HG03460 (cell line): Measurements from ENCODE around the gene PRDM16.

Experiments used
- ATAC-seq: cut with Tn5 transposase; IDR thresholded peaks from one replicate; pipeline ENCODE4 v1.9.1; 2021; ENCODE audit not compliant: unreplicated experiment

Gene PRDM16

DNA sequence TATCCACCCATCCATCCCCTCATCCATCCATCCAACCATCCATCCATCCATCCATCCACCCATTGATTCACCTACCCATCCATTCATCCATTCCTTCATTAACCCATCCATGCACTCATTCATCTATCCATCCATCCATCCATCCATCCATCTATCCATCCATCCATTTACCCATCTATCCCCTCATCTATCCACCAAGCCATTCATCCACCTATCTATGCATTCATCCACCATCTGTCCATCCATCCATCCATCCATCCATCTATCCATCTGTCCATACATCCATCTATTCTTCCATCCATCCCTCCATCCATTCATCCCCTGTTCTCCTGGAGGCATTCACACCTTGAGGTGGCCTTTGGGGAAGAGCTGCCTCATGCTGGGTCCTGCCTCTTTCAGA, 107.0 kb downstream of the PRDM16 start:
- ATAC-seq: no peak

DNA sequence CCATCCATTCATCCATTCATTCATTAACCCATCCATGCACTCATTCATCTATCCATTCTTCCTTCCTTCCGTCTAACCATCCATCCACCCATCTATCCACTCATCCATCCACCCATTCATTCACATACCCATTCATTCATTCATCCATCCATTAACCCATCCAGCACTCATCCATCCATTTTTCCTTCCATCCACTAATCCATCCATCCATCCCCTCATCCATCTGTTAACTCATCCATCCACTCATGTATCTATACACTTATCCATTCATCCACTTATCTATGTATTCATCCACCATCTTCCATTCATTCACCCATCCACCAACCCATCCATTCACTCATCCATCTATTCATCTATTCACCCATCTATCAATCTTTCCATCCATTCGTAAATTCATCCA, 107.8 kb downstream of the PRDM16 start:
- ATAC-seq: no peak

DNA sequence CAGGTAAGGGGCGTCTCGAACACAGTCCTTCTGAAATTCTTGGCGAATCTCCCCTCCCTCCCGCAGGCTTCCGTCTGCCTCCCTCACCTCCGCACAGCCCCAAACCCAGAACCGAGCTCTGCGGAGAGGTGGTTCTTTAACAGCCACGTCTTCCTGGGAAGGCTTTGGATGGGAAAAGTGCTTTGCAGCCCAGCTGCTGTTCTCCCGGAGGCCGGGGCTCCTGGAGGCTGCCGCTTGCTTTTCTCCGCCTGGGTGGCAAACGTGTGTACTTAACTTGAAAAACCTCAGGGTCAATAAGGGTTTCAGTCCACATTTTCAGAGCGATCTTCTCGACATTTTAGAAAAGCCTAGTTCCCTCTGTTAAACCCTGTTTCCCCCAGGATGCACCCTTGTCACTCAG, 109.3 kb downstream of the PRDM16 start:
- ATAC-seq: no peak

DNA sequence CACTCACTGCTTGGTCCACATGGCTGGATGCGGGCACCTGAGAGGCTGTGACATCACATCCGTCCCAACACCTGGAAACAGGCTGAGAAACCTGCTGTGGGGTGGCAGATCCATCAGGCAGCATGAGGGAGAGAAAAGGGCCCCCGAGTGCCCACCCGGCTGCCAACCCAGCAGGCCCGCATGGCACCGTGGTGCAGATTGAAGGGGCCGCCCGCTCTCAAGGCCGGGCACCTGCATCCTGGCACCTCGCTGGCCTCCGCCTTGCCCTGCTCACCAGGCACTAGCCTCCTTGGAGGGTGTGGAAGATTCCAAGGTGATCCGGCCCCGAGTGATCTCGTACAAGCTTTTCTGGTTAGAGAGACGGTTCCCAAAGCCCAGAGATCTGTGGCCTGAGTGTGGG, 110.5 kb downstream of the PRDM16 start:
- ATAC-seq: no peak

DNA sequence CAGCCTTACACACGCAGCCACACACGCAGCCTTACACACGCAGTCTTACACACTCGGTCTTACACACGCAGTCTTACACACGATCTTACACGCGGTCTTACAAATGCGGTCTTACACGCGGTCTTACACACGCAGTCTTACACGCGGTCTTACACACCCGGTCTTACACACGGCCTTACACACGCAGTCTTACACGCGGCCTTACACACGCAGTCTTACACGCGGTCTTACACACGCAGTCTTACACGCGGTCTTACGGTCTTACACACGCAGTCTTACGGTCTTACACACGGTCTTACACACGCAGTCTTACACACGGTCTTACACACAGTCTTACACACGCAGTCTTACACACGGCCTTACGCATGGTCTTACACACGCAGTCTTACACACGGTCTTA, 111.9 kb downstream of the PRDM16 start:
- no peak for ATAC-seq

DNA sequence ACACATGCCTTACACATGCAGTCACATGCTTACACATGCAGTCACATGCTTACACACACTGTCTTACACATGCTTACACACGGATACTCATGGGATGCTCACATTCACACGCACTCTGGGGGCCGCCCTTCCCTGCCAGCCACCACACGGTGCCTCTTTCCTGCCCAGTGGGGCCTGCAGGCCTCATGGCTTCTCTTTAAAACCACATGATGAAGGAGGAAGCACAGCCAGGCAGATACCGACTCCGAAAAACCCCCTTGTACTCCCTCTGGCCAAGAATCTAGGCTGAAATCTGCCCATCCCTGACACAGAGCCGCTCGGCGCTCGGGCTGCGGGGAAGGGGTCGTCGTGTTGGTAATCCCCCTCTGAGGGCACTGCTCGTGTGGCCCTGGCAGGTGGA, 113.0 kb downstream of the PRDM16 start:
- ATAC-seq: no peak

DNA sequence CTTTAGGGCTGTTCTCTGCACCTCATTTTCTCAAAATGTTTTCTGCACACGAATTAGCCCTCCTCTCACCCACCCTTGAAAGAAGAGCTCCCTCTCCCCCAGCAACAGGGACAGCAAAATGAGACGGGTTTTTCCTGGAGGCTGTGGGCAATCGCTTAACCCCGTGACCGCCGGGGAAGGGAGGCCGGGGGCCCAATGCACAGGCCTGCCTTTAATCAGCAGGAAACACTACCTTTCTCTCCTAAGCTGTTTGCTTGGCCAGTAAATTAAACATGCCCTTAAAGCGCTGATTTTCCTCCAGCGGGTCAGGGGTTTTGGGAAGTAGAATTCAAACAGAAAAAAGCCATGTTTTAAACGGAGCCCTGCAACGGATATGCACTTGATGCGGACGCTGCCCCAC, 114.4 kb downstream of the PRDM16 start:
- ATAC-seq: no peak

DNA sequence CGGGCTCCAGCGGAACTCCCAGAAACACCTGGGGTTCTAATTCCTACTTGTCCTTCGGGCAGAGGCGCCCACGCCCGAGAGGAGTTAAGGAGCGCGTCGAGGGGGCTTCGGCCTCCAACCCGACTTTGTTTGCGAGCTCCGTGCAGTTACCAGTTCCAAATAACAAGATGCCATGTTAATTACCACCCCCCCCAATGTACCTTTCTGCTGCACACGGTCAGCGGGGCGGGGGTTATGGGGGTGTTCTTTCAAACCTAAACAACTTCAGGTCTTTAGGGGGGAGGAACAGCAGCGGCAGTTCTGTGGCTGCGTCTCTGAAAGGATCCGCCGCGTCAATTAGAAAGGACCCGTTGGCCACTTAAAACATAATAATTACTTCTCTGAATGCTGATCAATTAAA, 114.8 kb downstream of the PRDM16 start:
- no peak for ATAC-seq

DNA sequence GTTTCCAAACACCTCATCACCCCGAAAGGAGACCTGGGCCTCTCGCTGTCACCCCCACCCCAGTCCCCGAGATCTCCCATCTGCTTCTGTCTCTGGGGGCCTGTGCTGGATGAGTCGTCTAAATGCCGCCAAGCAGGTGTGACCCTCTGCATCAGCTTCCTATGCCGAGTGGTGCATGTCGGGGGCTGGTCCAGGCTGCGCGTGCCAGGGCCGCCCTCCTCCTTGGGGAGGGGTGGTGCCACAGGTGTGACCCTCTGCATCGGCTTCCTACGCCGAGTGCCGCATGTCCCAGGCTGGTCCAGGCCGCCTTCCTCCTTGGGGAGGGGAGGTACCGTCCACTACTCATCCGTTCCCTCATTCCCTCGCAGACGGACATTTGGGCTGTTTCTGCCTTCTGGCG, 115.7 kb downstream of the PRDM16 start:
- ATAC-seq: no peak

DNA sequence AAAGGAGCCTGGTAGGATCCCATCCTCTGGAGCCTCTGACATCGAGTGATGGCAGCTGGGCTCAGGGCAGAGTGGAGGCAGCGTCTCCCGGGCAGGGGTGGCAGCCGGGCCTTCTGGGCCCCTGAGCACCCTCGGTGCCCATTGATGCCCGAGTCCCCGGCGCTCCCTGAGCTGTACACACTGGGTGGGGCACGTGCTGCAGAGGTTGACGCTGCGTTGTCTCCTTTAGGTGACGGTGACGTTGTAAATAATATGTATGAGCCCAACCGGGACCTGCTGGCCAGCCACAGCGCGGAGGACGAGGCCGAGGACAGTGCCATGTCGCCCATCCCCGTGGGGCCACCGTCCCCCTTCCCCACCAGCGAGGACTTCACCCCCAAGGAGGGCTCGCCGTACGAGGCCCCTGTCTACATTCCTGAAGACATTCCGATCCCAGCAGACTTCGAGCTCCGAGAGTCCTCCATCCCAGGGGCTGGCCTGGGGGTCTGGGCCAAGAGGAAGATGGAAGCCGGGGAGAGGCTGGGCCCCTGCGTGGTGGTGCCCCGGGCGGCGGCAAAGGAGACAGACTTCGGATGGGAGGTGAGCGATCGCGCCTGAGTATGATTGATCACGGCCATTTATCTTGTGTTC, 117.0 kb downstream of the PRDM16 start:
- no peak for ATAC-seq

DNA sequence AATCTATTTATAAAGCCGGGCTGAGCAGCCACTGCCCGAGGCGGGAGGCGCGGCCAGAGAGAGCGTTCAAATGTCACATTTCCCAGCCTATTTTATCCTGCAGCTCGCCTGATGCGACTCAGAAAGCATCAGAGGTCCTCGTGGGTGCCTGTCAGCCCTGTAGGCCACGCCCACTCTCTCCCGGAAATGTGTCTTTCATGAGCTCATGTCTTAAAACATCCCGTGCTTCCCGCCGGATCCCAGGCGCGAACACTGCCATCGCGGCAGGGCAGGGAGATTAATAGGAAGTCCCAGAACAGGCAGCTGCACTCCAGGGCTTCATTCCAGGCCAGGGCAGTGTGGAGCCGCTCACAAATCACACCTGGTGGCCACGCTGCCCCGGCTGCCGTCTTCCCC, 117.5 kb downstream of the PRDM16 start:
- ATAC-seq: no peak

DNA sequence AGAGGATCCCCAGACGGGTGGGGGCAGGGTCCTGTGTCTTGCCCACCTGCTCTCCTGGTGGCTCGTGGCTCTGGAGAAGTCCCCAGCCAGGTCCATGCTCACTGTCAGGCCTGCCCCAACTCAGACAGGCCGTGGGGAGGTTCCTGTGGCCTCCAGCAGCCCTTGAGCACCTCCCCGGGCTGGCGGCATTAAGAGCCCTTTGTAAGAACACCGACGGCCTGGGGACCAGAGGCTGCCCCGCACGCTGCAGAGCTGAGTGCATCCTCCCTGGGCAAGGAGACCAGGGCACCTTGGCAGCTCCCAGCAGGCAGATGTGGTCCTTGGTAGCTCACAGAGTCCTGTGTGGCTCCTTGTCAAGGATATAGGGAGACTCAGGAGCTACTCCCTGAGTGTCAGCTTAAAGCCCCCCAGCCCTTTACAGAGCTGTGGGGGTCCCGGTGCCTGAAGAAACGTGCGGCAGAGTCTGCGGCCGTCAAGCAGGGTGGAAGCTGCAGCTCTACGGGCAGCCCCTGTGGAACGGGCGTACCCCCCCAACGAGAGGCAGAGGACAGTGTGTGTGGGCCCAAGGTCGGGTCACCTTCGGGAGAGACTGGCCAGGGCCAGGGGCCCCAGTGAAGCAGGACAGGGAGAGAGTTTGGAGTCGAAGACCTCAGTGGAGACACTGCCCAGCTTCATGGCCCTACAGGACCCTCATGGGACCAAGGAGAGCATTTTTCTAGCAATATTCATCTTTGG, 118.6 kb downstream of the PRDM16 start:
- no peak for ATAC-seq

DNA sequence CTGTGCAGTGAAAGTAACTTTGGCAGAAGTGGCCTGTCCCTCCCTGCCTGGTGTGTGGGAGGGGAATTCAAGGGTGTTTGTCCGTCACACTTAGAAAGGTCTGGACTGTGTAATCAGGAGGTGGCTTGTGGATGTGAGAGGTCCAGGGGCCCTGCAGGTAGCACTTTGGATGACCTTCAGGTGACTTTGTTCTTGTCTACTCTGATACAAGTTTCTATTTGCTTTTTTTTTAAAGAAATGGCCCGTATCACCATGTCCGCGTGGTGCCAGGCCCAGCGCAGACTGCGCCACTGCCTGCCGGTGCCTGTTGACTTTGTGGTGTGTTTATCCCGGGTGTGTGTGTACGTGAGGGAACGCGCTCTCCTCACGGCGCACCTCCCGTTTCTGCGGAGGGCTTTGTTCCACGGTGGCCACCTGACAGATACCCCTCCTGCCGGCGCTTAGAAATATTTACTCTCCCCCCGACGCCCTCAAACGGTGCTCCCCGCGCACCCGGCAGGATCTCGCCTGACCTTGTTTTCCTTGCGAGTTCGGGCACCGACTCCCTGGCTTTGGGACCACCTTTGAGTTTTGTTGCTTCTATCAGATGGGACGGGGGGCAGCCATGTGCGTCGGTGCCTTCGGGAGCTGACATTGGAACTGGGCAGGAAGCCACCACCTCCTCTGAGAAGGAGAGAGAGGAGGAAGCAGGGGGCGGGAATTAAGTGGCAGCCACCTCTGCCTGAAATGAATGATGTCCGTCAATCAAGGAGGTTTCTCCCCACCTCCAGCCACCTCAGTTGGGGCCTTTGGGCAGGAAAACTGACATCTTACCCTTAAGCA, 119.4 kb downstream of the PRDM16 start:
- no peak for ATAC-seq

DNA sequence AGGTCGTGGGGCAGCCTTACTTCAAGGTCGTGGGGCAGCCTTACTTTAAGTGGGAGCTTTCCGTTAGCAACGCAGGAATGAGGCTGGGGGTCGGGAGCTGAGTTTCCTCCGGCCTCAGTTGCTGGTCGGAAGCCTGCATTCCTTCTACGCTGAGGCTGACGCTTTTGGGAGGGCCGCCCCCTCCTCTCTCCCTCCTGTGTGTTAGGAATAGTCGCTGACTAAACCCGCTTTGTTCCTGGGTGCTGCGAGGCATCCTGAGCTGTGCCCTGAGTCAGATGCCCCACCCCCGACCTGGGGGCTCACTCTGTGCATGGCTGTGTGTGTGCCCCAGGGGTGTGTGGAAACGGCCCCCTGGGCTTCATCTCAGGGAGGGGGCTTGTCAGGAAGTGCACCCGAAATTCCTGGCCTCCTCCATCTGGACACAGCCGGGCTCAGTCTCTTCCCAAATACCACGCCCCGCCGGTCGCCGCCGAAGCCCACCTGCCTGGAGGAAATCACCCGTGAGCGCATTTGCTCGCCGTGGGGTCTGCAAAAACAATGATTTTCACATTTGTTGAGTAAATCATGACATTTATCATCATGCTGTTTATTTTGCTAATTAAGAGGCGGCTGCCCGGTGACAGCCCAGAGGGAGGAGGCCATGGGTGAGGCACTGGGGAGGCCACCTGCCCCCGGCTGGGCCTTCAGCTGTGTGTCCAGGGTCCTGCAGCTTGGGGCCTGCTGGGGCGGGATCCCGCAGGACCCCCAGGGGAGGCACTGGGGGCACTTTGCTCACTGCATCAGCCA, 121.4 kb downstream of the PRDM16 start:
- ATAC-seq: no peak

DNA sequence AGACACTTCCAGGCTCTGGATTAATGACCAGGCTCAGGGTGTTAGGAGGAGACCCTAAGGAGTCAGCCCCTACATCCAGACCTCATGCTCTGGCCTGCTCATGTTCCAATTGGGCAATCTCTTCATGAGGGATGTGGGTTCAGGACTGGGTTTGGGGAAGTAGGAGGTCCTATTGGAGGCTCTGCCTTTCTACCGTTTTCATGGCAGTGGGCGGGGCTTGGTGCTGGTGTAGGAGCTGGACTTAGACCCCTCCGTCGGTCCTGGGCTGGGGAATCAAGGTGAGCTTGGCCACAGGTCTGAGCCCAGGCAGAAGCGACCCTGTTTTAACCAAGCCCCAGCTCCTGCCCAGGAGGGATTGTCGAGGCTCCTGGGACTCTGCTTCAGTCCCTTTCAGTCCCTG, 123.4 kb downstream of the PRDM16 start:
- ATAC-seq: no peak

DNA sequence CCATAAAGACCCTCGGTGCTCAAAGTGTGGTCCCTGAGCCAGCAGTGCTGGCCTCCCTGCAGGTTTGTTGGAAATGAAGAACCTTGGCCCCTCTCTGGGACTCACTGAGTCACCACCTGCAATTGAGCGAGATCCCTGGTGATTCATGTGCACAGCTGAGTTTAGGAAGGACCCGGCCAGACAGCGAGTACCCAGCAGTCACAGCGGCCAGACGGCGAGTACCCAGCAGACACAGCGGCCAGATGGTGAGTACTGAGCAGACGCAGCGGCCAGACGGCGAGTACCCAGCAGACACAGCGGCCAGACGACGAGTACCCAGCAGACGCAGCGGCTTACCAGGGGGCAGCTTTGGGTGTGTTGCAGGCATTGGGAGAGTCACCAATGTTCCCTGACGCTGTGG, 123.8 kb downstream of the PRDM16 start:
- ATAC-seq: no peak

DNA sequence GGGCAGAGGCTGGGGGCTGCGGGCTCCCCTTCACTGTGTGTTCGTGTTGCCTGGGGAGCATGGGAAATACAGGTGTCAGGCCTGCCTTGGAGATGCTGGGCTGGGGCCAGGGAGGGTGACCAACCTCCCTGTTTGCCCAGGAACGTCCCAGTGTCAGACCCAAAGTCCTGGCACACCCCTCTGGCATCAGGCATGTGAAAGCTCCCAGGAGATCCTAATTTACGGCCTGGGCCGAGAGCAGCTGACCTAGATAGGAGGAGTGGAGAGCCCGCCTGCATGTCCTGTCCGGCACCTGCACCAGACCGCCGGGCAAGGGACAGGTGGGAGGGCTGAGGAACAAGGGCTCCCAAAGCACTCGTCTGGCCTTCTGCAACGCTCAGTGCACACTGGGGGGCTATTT, 124.8 kb downstream of the PRDM16 start:
- ATAC-seq: no peak

DNA sequence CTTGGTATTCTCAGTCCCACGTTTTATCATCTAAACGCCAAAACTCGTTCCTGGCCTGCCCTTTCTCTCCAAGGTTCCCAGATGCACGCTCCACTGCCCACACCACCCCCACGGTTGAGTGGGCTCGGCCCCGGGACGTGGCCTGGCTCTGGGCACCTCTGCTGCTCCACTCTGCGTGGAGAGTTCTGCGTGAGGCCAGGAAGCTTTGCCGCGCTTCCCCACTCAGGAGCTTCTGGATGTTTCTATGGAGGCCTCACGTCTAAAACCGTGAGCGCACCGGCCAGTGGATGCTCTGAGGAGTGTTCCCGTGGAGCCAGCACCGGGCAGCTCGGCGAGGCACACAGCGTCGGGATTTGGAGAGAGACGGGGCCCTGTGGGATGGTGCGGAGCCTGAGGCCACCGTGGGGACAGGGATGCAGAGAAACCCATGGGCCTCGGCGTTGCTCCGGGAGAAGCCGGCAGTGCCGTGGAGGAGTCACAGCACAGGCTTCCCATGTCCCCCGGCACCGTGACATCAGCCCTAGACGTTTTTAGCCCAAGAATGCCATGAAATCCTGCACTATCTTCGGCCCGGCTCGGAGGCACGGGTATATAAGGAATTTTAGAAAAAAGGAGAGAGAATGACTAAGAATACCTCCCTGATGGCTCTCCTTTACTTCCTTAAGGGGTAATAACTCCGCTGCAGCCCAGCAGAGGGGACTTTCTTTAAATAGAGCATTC, 125.9 kb downstream of the PRDM16 start:
- ATAC-seq: no peak

DNA sequence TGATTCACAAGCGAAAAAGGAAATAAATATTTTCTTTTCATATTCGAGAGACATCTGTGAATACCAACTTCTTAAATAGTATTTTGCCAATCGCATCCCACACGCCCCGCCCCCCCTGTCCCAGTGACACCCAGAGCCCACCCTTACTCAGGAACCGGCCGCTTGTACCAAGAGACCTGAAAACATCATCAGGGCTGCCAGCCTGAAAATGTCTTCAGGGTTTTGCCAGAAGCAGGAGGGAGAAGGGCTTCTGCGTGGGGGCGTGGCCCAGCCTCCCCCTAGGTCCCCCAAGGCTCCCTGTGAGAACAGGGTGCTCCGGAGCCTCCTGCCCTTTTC, 126.4 kb downstream of the PRDM16 start:
- ATAC-seq: no peak

DNA sequence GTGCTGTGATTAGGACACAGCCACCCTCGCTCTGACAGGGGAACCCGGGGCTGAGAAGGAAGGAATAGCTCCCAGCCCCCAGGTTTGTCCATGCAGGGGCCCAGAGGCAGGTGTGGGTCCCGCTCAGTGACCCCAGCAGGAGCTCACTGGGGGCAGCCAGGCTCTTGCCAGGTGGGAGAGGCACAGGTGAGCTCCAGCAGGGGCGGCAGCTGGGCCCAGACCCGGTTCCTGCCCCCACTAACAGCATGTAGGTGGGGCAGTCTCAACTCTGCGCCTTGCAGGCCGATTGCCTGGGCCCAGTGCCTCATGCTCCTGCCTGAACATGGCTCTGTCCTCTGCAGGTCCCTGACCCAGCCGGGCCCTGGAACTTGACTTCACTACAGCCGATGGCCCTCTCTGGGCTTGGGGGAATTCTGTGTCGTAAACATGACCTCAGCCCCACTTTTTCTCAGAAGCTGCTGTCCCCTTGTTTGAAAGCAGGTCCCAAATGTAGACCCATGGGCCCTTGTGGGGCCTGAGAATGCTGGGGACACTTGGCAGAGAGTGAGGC, 127.0 kb downstream of the PRDM16 start:
- no peak for ATAC-seq
